ENCODE results near the gene DAZAP1. TPM values are rescaled to one million over a fixed set of nuclear protein-coding genes. Genes with fewer than 3 reads are reported as not detected.

The DAZAP1 gene
- total RNA-seq, 1 donor from 2014 or later: 98.7 TPM

DNA sequence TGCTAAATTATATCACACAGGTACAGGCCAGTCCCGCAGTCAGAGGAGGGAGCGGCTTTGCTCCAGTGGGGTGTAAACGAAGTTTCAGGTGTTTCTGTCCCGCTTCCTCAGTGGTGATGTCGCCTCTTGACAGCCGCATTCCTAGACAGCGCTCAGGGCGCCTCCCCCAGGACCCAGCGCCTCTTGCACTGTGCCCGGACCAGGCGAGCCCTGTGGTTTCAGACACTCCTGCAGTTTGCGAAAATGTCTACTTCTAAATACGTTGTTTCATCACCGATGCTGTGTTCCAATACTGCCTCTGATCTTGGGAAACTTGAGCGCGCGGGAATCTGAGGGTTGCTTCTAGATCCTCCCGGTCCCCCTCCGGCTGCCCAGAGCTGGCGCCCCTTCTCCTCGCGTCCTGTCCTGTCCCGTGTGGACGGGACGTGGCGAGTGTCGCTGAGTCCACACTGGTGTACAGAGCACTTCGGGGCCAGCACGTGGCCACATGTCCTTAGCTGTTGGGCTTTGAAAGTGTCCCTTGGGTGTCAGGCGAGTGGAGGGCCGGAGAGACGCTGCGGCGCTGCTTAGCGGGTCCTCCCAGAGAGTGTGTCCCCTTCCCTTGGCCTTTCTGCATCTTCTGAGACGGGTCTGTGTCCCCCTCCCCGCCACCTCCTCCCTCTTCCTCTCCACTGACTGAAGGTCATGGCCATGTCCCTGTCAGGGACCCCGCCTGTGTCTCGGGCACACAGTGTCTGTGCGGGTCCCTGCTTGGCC is 16.2 kb downstream of the DAZAP1 start:
- Histone ChIP-seq H3K4me1 (no peaks in the 10 kb centered on the region), H3K27me3 (no peaks in the 10 kb centered on the region), H3K36me3 (peaks cover 91% of the 10 kb centered on the region), H3K9me3 (no peaks in the 10 kb centered on the region), H3K27ac (no peak overlapping the region), H3K4me3 (no peak overlapping the region)
- DNase-seq: no peak
- TF ChIP-seq, protein P1, sequence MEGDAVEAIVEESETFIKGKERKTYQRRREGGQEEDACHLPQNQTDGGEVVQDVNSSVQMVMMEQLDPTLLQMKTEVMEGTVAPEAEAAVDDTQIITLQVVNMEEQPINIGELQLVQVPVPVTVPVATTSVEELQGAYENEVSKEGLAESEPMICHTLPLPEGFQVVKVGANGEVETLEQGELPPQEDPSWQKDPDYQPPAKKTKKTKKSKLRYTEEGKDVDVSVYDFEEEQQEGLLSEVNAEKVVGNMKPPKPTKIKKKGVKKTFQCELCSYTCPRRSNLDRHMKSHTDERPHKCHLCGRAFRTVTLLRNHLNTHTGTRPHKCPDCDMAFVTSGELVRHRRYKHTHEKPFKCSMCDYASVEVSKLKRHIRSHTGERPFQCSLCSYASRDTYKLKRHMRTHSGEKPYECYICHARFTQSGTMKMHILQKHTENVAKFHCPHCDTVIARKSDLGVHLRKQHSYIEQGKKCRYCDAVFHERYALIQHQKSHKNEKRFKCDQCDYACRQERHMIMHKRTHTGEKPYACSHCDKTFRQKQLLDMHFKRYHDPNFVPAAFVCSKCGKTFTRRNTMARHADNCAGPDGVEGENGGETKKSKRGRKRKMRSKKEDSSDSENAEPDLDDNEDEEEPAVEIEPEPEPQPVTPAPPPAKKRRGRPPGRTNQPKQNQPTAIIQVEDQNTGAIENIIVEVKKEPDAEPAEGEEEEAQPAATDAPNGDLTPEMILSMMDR (IDR thresholded peaks at IDR 0.05): no peak
- ATAC-seq: no peak
- intact Hi-C loops (cut with DNase I): no loop called here

DNA sequence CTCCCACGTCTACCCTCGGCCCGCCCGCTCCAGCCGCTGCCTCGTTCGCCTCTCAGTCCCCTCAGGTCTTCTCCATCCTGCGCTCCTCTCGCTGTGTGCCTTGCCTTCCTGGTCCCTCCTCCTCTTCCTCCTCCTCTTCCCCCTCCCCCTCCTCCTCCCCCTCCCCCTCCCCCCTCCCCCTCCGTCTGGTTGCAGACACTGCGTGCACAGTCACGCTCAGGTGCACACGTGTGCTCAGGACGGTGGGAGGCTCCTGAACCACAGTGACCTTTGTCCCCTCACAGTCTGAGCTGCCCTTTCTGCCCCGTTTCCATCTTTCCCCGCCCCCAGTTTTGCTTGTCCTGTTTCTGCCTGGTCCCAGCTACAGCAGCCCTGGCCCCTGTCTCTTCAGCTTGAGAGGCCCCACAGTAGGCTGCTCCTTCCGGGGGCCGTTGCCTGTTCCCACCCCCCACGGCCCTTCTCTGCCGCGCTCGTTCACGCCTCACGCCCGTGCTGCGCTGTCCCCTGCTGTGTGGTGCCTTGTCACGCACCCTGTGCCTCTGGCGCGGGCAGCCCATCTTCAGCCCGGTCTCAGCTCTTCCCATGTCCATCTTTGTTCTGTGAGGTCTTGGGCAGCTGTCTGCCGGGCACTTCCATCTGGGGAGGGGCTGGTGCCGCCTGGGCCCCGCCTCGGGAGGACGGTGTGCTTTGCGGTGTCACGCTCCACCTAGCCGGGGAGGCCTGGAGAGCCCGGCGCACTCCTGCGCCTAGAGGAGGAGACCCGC is 17.0 kb downstream of the DAZAP1 start:
- Histone ChIP-seq H3K4me3 (no peak overlapping the region), H3K27me3 (no peaks in the 10 kb centered on the region), H3K4me1 (no peaks in the 10 kb centered on the region), H3K9me3 (no peaks in the 10 kb centered on the region), H3K36me3 (peaks cover 91% of the 10 kb centered on the region), H3K27ac (no peak overlapping the region)
- intact Hi-C loops (cut with DNase I): no loop called here
- ATAC-seq (no peak), DNase-seq (no peak)
- TF ChIP-seq, protein P1 (IDR thresholded peaks at IDR 0.05): no peak

DNA sequence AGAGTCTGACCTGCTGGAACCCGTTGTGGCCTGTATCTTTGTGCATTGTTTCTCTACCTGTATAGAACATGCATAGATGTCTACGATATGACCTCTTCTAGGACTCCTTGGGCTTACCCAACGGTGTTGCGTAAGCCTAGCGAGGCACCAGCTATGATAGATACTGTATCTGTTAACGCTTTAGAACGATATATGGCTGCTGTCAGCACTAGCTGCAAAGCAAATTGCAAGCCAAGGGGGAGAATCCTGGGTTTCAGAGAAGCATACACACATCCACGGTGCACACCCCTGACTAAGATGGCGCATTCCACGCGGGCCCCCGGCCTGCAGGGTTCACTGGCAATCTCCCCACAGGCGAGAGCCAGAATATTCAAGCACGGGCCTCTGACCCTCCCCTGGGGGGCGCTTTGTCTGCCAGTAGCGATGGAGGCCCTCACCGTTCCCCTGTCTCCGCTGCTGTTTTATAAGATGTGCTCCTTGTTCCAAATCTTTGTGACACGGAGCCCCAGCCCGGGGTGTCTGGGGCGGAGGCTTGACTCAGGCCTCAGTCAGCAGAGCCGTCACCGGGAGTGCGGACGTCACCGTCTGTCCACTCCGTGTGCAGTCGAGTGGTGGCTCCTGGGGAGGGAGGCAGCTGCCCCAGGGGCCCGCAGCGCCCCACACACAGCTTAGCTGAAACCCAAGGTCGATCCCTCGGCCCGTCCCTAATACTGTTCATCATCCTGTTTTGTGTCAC is 17.9 kb downstream of the DAZAP1 start:
- intact Hi-C loops (cut with DNase I): no loop called here
- Histone ChIP-seq H3K4me3 (no peak overlapping the region), H3K4me1 (no peaks in the 10 kb centered on the region), H3K27me3 (no peaks in the 10 kb centered on the region), H3K27ac (no peak overlapping the region), H3K36me3 (peaks cover 97% of the 10 kb centered on the region), H3K9me3 (no peaks in the 10 kb centered on the region)
- ATAC-seq (no peak), DNase-seq (no peak)
- TF ChIP-seq, protein P1 (IDR thresholded peaks at IDR 0.05): no peak

DNA sequence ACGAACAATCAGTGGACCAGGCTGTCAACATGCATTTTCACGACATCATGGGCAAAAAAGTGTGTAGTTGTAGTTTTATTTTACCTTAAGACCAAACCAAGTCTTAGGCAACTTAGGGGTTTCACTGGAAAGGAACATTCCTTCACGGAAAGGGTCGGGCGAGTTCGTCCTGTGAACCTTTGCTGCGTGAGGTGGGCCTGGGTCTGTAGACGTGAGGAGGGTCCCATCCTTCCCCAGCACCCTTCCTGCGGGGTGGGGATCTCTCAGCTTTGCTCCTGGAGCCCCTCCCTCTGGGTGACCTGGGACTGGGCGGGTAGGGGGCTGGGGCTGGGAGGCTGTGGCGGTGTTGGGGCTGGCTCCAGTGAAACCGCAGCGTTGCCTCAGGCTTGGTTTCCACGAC is 18.5 kb downstream of the DAZAP1 start:
- DNase-seq: no peak
- no peak overlapping the region for H3K4me3 ChIP-seq
- H3K36me3 ChIP-seq: peaks cover 97% of the 10 kb centered on the region

DNA sequence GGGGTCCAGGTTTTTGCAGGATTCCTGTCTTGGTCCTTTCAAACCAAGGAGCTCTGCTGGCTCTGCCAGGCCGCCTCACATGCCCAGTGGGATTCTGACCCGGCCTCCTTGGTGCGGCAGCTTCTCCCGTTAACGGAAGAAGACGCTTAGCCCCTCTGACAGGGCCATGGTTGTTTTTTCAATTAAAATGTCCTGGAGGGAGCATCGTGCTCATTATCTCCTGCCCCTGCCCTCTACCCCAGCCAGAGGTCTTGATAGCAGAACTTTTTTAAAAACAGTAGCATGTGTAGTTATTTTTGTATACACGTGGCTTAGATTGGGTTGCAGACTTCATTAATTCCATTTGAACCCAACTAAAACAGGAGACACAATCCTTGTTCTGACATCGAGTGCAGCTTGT is 19.4 kb downstream of the DAZAP1 start:
- ATAC-seq: no peak
- Histone ChIP-seq H3K36me3 (peaks cover 97% of the 10 kb centered on the region), H3K9me3 (no peaks in the 10 kb centered on the region), H3K27me3 (no peaks in the 10 kb centered on the region), H3K4me3 (no peak overlapping the region), H3K4me1 (no peaks in the 10 kb centered on the region), H3K27ac (no peak overlapping the region)
- intact Hi-C loops (cut with DNase I): no loop called here
- DNase-seq: no peak
- TF ChIP-seq, protein P1 (IDR thresholded peaks at IDR 0.05): no peak

More for the DNA sequence above, 18.5 kb downstream of the DAZAP1 start:
- TF ChIP-seq, protein P1 (IDR thresholded peaks at IDR 0.05): no peak
- intact Hi-C loops (cut with DNase I): no loop called here
- Histone ChIP-seq H3K9me3 (no peaks in the 10 kb centered on the region), H3K4me1 (no peaks in the 10 kb centered on the region), H3K27me3 (no peaks in the 10 kb centered on the region), H3K27ac (no peak overlapping the region)
- no peak for ATAC-seq

All from upper lobe of right lung (tissue), 1 donor.